IMR-90 (cell line): ENCODE results near the gene TWIST2.

ENCODE experiments used
- FOS ChIP-seq: fragments of 150-350 bp; IDR thresholded peaks from 2 replicates; pipeline ENCODE4 v1.6.1; 2016; ENCODE audit warnings: low read depth, low read length
- TF ChIP-seq, protein P1 (sequence below): conservative IDR thresholded peaks from 2 replicates; pipeline ENCODE4 v1.5.1; 2012; ENCODE audit warnings: mild to moderate bottlenecking, low read depth, low read length, improper control_type of control experiment

DNA sequence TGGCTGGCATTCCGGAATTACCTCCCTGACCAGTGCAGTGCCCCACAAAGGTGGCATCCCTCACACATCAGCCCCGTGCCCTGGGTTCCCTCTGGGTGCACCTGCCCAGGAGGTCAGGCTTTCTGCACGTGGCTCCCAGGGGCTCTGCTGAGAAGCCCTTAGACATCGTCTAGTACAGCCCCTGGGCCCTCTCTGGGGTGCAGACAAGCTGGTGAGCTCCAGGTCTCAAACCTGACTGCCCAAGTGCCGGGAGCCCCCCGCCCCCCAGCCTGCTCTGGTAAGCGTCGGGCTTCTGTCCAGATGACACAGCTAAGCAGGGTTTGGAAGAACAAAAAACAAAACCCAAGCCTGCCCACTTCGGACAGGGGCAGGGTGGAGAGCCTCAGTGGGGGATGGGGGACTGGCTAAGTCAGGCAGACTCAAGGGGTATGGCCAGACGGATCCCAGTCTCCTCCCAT, 20.2 kb downstream of the TWIST2 start:
- TF ChIP-seq FOS: no peak
- TF ChIP-seq, protein P1, sequence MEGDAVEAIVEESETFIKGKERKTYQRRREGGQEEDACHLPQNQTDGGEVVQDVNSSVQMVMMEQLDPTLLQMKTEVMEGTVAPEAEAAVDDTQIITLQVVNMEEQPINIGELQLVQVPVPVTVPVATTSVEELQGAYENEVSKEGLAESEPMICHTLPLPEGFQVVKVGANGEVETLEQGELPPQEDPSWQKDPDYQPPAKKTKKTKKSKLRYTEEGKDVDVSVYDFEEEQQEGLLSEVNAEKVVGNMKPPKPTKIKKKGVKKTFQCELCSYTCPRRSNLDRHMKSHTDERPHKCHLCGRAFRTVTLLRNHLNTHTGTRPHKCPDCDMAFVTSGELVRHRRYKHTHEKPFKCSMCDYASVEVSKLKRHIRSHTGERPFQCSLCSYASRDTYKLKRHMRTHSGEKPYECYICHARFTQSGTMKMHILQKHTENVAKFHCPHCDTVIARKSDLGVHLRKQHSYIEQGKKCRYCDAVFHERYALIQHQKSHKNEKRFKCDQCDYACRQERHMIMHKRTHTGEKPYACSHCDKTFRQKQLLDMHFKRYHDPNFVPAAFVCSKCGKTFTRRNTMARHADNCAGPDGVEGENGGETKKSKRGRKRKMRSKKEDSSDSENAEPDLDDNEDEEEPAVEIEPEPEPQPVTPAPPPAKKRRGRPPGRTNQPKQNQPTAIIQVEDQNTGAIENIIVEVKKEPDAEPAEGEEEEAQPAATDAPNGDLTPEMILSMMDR: no peak
